Lower lobe of right lung (tissue), 2 donors: ENCODE results near the gene ZCCHC2. TPM values are rescaled to one million over a fixed set of nuclear protein-coding genes. Genes with fewer than 3 reads are reported as not detected.

Experiments used
- ATAC-seq, 2 donors: fragments of 200-7000 bp; cut with Tn5 transposase; one replicate each; pipeline ENCODE4 v1.9.1; 2020 to 2022; ENCODE audit warnings: mild to moderate bottlenecking in 2 of 2, moderate library complexity in 2 of 2
- DNase-seq: peaks from one replicate; pipeline ENCODE4 v3.0.0-alpha.2; 2020
- H3K27ac ChIP-seq: fragments of 200-600 bp; one replicate; pipeline ENCODE4 v1.8.0; 2022
- H3K27me3 ChIP-seq: fragments of 200-600 bp; one replicate; pipeline ENCODE4 v1.8.0; 2022; ENCODE audit warnings: low read depth
- H3K36me3 ChIP-seq: fragments of 200-600 bp; one replicate; pipeline ENCODE4 v1.8.0; 2022; ENCODE audit warnings: mild to moderate bottlenecking
- H3K4me1 ChIP-seq: fragments of 200-600 bp; one replicate; pipeline ENCODE4 v1.8.0; 2022
- H3K4me3 ChIP-seq: fragments of 200-600 bp; one replicate; pipeline ENCODE4 v1.8.0; 2022; ENCODE audit warnings: mild to moderate bottlenecking
- H3K9me3 ChIP-seq: fragments of 200-600 bp; one replicate; pipeline ENCODE4 v1.8.0; 2022
- CTCF ChIP-seq: fragments of 200-600 bp; IDR thresholded peaks from one replicate; pipeline ENCODE4 v1.8.0; 2022; ENCODE audit warnings: antibody characterized with exemption, mild to moderate bottlenecking
- intact Hi-C: fragments of 100-400 bp; cut with DNase I; formaldehyde crosslinking; loops from one replicate; pipeline ENCODE4 v1.11.0; 2022
- total RNA-seq: library from RNA; stranded (reverse); fragmentation: NEBNext Ultra II Directional; extraction: Animal tissue kit (Norgen Biotek cat#: 25700); gene quantifications from one replicate; pipeline ENCODE4 v1.2.1, GENCODE V29; 2021
- donor health status: DM: no; HTN: yes; CAD: no; lungs with severe emphysema.

The ZCCHC2 gene
- total RNA-seq, 1 donor from 2014 or later, result 51.9 TPM

- no peak for ATAC-seq
Measured at GRCh38 chr18:62550746-62551145, 27.9 kb downstream of the ZCCHC2 start.

GRCh38 chr18:62551972-62552513, 29.2 kb downstream of the ZCCHC2 start:
- no peak for TF ChIP-seq CTCF
- Histone ChIP-seq H3K4me3 (no peak overlapping the region), H3K27me3 (no peaks in the 10 kb centered on the region), H3K27ac (no peak overlapping the region), H3K9me3 (no peaks in the 10 kb centered on the region), H3K4me1 (peaks cover 6% of the 10 kb centered on the region), H3K36me3 (peaks cover 78% of the 10 kb centered on the region)
- DNase-seq, result no peak
- ATAC-seq, result no peak
- intact Hi-C loops, result no loop called here

More at GRCh38 chr18:62550746-62551145, 27.9 kb downstream of the ZCCHC2 start:
- H3K4me1 ChIP-seq, result peaks cover 6% of the 10 kb centered on the region
- no peak overlapping the region for H3K4me3 ChIP-seq
- no peak for DNase-seq
- intact Hi-C loops, result no loop called here
- peaks cover 78% of the 10 kb centered on the region for H3K36me3 ChIP-seq
- TF ChIP-seq CTCF, result no peak
- no peaks in the 10 kb centered on the region for H3K27me3 ChIP-seq
- no peak overlapping the region for H3K27ac ChIP-seq
- no peaks in the 10 kb centered on the region for H3K9me3 ChIP-seq

- H3K36me3 ChIP-seq, result peaks cover 84% of the 10 kb centered on the region
Measured at GRCh38 chr18:62554061-62554815, 31.4 kb downstream of the ZCCHC2 start.

GRCh38 chr18:62555135-62555534, 32.3 kb downstream of the ZCCHC2 start:
- ATAC-seq (no peak), DNase-seq (no peak)
- Histone ChIP-seq H3K4me3 (no peak overlapping the region), H3K4me1 (peaks cover 6% of the 10 kb centered on the region), H3K27me3 (no peaks in the 10 kb centered on the region), H3K9me3 (no peaks in the 10 kb centered on the region), H3K27ac (no peak overlapping the region), H3K36me3 (peaks cover 88% of the 10 kb centered on the region)
- no peak for TF ChIP-seq CTCF
- intact Hi-C loops, result no loop called here

More at GRCh38 chr18:62554061-62554815, 31.4 kb downstream of the ZCCHC2 start:
- ATAC-seq, result no peak
- Histone ChIP-seq H3K27me3 (no peaks in the 10 kb centered on the region), H3K4me3 (no peak overlapping the region), H3K27ac (no peak overlapping the region), H3K4me1 (peaks cover 6% of the 10 kb centered on the region), H3K9me3 (no peaks in the 10 kb centered on the region)
- TF ChIP-seq CTCF, result no peak
- DNase-seq, result no peak
- intact Hi-C loops, result no loop called here

- Histone ChIP-seq H3K27ac (no peak overlapping the region), H3K36me3 (peaks cover 88% of the 10 kb centered on the region), H3K4me3 (no peak overlapping the region), H3K9me3 (no peaks in the 10 kb centered on the region), H3K27me3 (no peaks in the 10 kb centered on the region), H3K4me1 (peaks cover 6% of the 10 kb centered on the region)
- TF ChIP-seq CTCF, result no peak
- DNase-seq (no peak), ATAC-seq (no peak)
- intact Hi-C loops, result no loop called here
Measured at GRCh38 chr18:62556397-62556796, 33.6 kb downstream of the ZCCHC2 start.
